Choroid plexus epithelial cell (primary cell): Measurements from ENCODE around the gene ELMO1.

Source experiments
- DNase-seq: peaks from one replicate; pipeline ENCODE4 v3.0.0-alpha.2; 2010; ENCODE audit warnings: low read depth
- H3K4me3 ChIP-seq: 2 replicates; pipeline ENCODE4 v1.5.1; 2011; ENCODE audit warnings: low read depth, mild to moderate bottlenecking, control low read depth, low read length, moderate library complexity
- CTCF ChIP-seq: conservative IDR thresholded peaks from 2 replicates; pipeline ENCODE4 v1.5.1; 2011; ENCODE audit warnings: low read depth, mild to moderate bottlenecking, control low read depth, inconsistent platforms, low read length, moderate library complexity

Gene ELMO1

GRCh38 chr7:37056234-37056912 lies 392.3 kb downstream of the ELMO1 start:
- no peak overlapping the region for H3K4me3 ChIP-seq
- no peak for TF ChIP-seq CTCF
- DNase-seq, result no peak

- no peak overlapping the region for H3K4me3 ChIP-seq
- DNase-seq, result no peak
- TF ChIP-seq CTCF, result no peak
Measured at GRCh38 chr7:37054624-37055241, 393.9 kb downstream of the ELMO1 start.

- no peak for TF ChIP-seq CTCF
- peak; percentile 47 for DNase-seq
- no peak overlapping the region for H3K4me3 ChIP-seq
Measured at GRCh38 chr7:37052705-37053104, 396.0 kb downstream of the ELMO1 start.

- no peak for TF ChIP-seq CTCF
- no peak overlapping the region for H3K4me3 ChIP-seq
- no peak for DNase-seq
Measured at GRCh38 chr7:37050801-37051200, 397.9 kb downstream of the ELMO1 start.

GRCh38 chr7:37048674-37049073 lies 400.0 kb downstream of the ELMO1 start:
- DNase-seq, result no peak
- TF ChIP-seq CTCF, result no peak
- H3K4me3 ChIP-seq, result no peak overlapping the region

GRCh38 chr7:37047260-37047659 lies 401.4 kb downstream of the ELMO1 start:
- no peak for TF ChIP-seq CTCF
- no peak for DNase-seq
- H3K4me3 ChIP-seq, result no peak overlapping the region

GRCh38 chr7:37046531-37047079 lies 402.1 kb downstream of the ELMO1 start:
- no peak for TF ChIP-seq CTCF

More at GRCh38 chr7:37046531-37047079, 402.1 kb downstream of the ELMO1 start:
- H3K4me3 ChIP-seq, result no peak overlapping the region
- DNase-seq, result no peak
